ENCODE data around the gene KCNN4. TPM values are rescaled to one million over a fixed set of nuclear protein-coding genes. Genes with fewer than 3 reads are reported as not detected.

Gene KCNN4
- total RNA-seq, 8 experiments from 2014 or later, result 0.11 to 7.4 (median 0.58) TPM

DNA sequence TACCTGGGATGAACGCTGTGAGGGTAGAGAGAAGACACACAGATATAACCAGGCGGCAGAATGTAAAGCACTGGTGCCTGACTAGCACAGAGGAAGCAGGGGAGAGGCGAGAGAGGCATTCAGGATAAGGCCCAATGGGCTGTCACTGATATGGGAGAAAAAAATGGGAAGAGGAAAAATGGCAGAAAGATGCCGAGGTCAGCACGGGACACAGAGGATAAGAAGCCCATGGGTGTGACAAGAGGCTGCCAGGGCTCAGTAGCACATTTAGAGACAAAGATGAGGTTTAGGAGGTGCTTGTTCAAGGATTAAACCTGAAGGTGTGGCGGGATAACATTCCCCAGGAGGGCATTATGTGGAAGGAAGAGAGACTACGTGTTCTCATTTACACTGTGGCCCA lies 31.6 kb downstream of the KCNN4 start:
- WGBS, 10 experiments, result 79 to 100% (median 95%) methylated on average over 1 to 6 of the region's 7 CpGs
- peaks cover 4 to 6% of the 10 kb centered on the region in 2 donors for H3K4me1 ChIP-seq (replicated peaks in 1 of 2)
- H3K4me3 ChIP-seq, result no peak overlapping the region
- no peak overlapping the region for H3K27ac ChIP-seq
- in situ Hi-C loops (cut with MboI; ENCODE audit: low pct_unique_long_range_greater_than_20kb in 2 of 9, low sequenced_read_pairs in 9 of 9, unreplicated experiment in 9 of 9), result no loop called here
- ATAC-seq (replicated peaks in 6 of 8), result no peak

DNA sequence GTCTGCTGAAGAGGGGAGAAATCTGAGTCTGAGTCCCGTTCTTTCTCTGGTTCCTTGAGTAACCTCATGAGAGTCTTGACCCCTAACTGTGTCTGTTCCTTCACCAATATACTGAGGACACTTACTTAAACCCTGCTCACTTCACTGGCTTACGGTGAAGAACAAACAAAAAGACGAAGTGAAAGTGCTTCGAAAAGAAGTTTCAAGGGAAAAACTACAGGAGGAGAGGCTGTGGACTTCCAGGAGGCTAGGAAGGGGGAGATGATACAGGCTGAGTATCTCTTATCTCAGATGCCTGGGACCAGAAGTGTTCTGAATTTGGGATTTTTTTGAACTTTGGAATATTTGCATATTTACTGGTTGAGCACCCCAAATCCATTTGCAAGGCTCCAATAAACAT lies 32.1 kb downstream of the KCNN4 start:
- no peak overlapping the region for H3K27ac ChIP-seq
- ATAC-seq (replicated peaks in 6 of 8), result no peak
- peaks cover 4% of the 10 kb centered on the region in 2 donors for H3K4me1 ChIP-seq (replicated peaks in 1 of 2)
- in situ Hi-C loops (cut with MboI; ENCODE audit: low pct_unique_long_range_greater_than_20kb in 2 of 9, low sequenced_read_pairs in 9 of 9, unreplicated experiment in 9 of 9), result no loop called here
- no peak overlapping the region for H3K4me3 ChIP-seq
- WGBS, 10 experiments, result 83 to 100% (median 95%) methylated on average over 2 to 4 of the region's 4 CpGs; no CpG with 5 or more reads in 4 of the 10 experiments

DNA sequence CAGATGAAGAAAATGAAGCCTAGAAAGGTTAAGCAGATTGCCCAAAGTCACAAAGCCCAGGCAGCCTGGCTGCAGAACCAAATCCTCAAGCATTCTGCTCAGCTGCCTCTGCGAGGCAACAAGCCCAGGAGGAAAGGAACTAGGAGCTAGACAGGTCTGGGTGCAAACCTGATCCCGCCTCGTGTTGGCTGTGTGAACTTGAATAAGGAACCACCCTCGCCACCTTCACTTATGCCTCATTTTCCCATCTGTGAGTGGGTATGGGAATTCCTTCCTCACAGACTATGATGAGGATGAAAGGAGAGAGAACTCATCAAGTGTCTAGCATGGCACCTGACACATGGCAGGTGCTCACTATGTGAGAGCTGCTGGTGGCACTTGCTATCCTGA lies 32.6 kb downstream of the KCNN4 start:
- no peak for ATAC-seq (replicated peaks in 6 of 8)
- in situ Hi-C loops (cut with MboI; ENCODE audit: low pct_unique_long_range_greater_than_20kb in 2 of 9, low sequenced_read_pairs in 9 of 9, unreplicated experiment in 9 of 9), result no loop called here
- H3K4me3 ChIP-seq, result no peak overlapping the region
- peaks cover 2 to 3% of the 10 kb centered on the region in 2 donors for H3K4me1 ChIP-seq (replicated peaks in 1 of 2)
- no peak overlapping the region for H3K27ac ChIP-seq
- 80 to 100% (median 92%) methylated on average over 3 to 4 of the region's 4 CpGs; no CpG with 5 or more reads in 6 of the 10 experiments for WGBS, 10 experiments

DNA sequence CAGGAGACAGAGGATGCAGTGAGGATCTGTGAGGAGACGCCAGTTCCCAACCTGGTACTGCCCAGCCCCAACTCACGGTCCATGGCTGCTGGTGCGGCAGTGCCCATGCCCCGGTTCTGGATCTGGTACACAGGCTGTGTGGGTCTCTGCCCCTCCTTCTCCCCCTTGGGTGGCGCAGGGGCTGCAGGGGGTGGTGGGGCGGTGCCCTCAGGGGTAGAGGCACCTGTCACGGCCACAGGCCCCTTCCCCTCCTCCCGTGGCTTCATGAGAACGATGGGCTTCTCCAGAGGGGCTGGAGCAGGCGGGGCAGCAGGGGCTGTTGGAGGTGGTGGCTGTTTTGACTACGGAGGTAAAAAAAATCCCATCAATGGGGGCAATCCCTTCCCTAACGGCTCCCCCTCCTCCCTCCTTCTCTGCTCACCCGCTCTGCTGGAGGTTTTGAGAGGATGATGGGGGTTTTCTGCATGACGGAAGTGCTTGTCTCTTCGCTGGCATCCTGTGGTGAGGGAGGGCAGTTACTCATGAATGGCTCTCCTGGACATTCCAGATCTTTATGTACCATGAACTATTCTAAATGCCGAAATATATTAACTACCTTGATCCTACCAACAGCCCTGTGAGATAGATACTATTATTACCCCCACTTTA lies 33.1 kb downstream of the KCNN4 start:
- H3K4me3 ChIP-seq, result no peak overlapping the region
- in situ Hi-C loops (cut with MboI; ENCODE audit: low pct_unique_long_range_greater_than_20kb in 2 of 9, low sequenced_read_pairs in 9 of 9, unreplicated experiment in 9 of 9), result no loop called here
- H3K27ac ChIP-seq, result no peak overlapping the region
- H3K4me1 ChIP-seq (replicated peaks in 1 of 2), result no peaks in the 10 kb centered on the region
- no peak for ATAC-seq (replicated peaks in 6 of 8)
- WGBS, 10 experiments, result 50 to 100% (median 91%) methylated on average over 1 to 4 of the region's 16 CpGs; no CpG with 5 or more reads in 6 of the 10 experiments

DNA sequence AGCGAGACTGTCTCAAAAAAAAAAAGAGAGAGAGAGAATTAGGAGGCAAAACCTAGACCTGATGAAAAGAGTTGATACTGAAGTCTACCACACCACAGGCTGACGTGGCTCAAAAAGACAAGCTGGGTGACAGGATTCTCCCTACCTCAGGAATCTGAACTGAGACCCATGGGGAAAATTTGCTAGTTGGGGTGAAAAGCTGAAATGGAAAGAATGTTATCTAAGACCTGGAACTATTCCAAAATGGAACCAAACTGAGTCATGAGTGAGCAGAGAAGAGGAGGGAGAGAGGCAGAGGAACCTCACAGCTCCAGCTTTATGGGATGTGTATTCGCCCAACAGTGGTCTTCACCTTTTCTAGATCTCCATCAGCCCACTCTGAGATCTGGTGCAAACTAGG lies 37.7 kb downstream of the KCNN4 start:
- 63 to 92% (median 80%) methylated on average over 1 to 2 of the region's 3 CpGs; no CpG with 5 or more reads in 1 of the 10 experiments for WGBS, 10 experiments
- H3K4me3 ChIP-seq, result no peak overlapping the region
- in situ Hi-C loops (cut with MboI; ENCODE audit: low pct_unique_long_range_greater_than_20kb in 2 of 9, low sequenced_read_pairs in 9 of 9, unreplicated experiment in 9 of 9), result no loop called here
- no peak for ATAC-seq (replicated peaks in 6 of 8)
- H3K27ac ChIP-seq, result no peak overlapping the region
- no peaks in the 10 kb centered on the region for H3K4me1 ChIP-seq (replicated peaks in 1 of 2)

DNA sequence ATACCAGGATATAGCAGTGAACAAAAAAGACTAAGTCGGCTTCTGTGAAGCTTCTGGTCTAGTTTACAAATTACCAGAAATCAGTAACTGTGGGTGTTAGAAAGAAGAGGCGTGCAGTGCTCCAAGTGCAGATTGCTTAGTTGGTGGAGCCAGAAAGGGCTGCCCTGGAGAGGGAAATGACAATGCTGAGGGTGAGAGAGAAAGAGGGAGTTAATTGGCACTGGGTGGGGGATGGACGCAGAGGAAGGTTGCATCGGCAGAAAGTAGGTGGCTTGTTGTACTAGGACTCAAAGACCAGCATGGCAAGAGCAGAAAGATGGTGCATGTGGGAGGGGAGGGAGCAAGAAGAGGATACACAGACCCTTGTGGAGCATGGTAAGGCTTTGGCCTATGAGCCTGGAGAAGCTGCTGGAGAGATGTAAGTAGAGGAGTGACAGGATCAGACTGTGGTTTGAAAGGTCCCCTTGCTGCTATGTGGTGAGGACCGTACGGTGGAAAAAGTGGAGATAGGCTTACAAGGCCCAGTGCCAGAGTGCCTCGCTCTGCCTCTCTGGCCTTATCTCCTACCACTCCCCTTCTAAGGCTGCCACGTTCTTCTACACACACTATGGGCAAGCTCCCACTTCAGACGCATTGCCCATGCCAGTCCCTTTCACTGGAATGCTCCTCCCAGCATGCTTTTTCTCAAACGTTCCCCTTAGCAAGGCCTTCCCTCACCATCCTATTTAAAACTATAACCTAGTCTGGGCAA lies 39.5 kb downstream of the KCNN4 start:
- no peak for ATAC-seq (replicated peaks in 6 of 8)
- in situ Hi-C loops (cut with MboI; ENCODE audit: low pct_unique_long_range_greater_than_20kb in 2 of 9, low sequenced_read_pairs in 9 of 9, unreplicated experiment in 9 of 9), result no loop called here
- Histone ChIP-seq H3K4me3 (no peak overlapping the region), H3K4me1 (replicated peaks in 1 of 2) (no peaks in the 10 kb centered on the region), H3K27ac (no peak overlapping the region)
- 61 to 100% (median 93%) methylated on average over 1 to 10 of the region's 10 CpGs; no CpG with 5 or more reads in 2 of the 10 experiments for WGBS, 10 experiments

DNA sequence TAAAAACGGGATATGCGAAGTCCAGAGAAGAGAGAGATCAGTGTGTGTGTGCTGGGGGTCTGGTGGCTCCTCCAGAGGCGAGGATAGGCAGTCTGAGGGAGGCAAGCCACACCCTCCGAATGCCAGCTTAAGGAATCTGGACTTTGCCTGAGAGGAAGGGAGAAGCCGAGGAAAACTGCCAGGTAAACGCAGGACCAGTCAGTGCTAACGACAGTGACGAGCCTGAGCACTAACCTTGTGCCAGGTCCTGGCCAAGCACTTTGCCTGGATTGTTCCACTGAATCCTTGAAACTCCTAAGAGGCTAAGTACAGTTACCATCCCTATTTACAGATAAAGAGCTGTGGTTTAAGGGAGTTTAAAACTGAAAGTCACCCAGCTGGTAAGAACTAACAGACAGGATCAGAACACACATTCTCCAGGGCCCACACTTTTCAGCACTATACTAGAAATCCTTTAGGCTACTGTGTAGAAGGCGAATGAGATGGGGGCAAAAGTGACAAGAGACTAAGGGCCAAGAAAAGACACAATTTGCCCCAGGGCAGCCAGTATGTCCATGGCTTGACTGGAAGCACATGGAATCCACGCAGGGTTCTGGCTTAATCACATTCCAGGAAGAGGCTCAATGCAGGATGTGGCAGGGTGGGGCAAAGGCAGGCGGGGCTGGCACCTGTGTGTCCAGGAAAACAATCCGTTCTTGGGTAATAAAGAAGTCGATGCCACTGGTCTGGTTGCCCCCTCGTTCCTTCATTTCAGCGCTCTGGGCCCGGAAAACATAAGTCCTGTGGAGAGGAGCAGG lies 41.1 kb downstream of the KCNN4 start:
- no peaks in the 10 kb centered on the region for H3K4me1 ChIP-seq (replicated peaks in 1 of 2)
- 90 to 100% (median 93%) methylated on average over 1 to 12 of the region's 16 CpGs; no CpG with 5 or more reads in 3 of the 10 experiments for WGBS, 10 experiments
- ATAC-seq (replicated peaks in 6 of 8), result peak in 3 of 8 experiments; percentile 60 to 82 (median 65)
- H3K4me3 ChIP-seq, result no peak overlapping the region
- in situ Hi-C loops (cut with MboI; ENCODE audit: low pct_unique_long_range_greater_than_20kb in 2 of 9, low sequenced_read_pairs in 9 of 9, unreplicated experiment in 9 of 9), result no loop called here
- H3K27ac ChIP-seq, result no peak overlapping the region

DNA sequence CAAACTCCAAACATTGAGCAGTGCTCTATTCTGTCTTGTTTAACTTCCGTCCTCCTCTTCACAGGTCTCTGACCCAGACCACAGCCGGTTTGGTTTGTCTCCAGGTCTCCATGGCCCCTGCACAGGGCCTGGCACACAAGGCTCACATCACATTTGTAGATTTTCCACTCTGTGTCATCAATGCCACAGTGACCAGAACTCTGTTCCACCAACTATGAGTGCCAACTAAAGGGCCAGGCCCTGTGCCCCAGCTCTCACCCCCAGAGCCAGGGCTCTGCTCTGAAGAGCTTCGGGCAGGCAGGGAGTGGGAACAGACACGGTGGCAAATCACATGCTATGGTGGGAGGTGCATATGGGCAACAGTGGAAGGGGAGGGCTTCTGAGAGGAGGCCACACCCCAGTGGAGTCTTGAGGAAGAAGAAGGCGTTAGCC lies 42.0 kb downstream of the KCNN4 start:
- peak in 5 of 8 experiments; percentile 33 to 79 (median 65) for ATAC-seq (replicated peaks in 6 of 8)
- no peaks in the 10 kb centered on the region for H3K4me1 ChIP-seq (replicated peaks in 1 of 2)
- whole genome bisulfite sequencing, 10 experiments, result 14 to 100% (median 88%) methylated on average over 1 to 4 of the region's 5 CpGs; no CpG with 5 or more reads in 2 of the 10 experiments
- no peak overlapping the region for H3K27ac ChIP-seq
- in situ Hi-C loops (cut with MboI; ENCODE audit: low pct_unique_long_range_greater_than_20kb in 2 of 9, low sequenced_read_pairs in 9 of 9, unreplicated experiment in 9 of 9), result no loop called here
- no peak overlapping the region for H3K4me3 ChIP-seq

DNA sequence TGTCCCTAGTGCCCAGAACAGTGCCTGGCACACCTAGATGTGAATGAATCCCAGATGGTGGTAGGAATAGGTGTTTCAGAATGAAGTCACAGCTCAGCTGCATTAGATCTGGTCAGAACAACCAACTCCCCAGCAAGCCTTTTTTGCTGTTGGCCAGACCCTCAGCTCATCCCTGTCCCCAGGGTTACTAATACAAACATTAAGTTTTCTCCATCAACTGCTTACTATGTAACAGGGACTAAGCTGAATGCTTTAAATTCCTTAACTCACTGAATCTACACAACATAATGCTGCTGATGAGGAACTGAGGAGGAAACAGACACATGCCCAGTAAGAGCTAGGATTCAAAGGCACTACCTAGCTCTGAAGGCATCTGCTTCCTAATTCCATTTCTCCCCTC lies 44.8 kb downstream of the KCNN4 start:
- H3K27ac ChIP-seq, result no peak overlapping the region
- no peaks in the 10 kb centered on the region for H3K4me1 ChIP-seq (replicated peaks in 1 of 2)
- H3K4me3 ChIP-seq, result no peak overlapping the region
- peak in 1 of 8 experiments; percentile 38 for ATAC-seq (replicated peaks in 6 of 8)
- in situ Hi-C loops (cut with MboI; ENCODE audit: low pct_unique_long_range_greater_than_20kb in 2 of 9, low sequenced_read_pairs in 9 of 9, unreplicated experiment in 9 of 9), result no loop called here

DNA sequence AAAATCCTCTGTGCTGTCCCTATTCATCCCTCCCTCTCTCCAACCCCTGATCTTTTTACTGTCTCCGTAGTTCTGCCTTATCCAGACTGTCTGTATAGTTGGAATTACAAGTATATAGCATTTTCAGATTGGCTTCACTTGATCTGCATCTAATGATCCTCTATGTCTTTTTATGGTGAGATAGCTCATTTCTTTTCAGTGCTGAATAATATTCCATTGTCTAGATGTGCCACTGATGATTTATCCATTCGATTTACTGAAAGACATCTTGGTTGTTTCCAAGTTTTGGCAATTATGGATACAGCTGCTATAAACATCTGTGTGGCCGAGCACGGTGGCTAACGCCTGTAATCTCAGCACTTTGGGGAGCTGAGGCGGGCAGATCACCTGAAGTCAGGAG lies 45.8 kb downstream of the KCNN4 start:
- 83 to 100% (median 100%) methylated on average over 1 to 6 of the region's 6 CpGs for WGBS, 10 experiments
- ATAC-seq (replicated peaks in 6 of 8), result no peak
- Histone ChIP-seq H3K27ac (no peak overlapping the region), H3K4me3 (no peak overlapping the region), H3K4me1 (replicated peaks in 1 of 2) (no peaks in the 10 kb centered on the region)
- in situ Hi-C loops (cut with MboI; ENCODE audit: low pct_unique_long_range_greater_than_20kb in 2 of 9, low sequenced_read_pairs in 9 of 9, unreplicated experiment in 9 of 9), result no loop called here

DNA sequence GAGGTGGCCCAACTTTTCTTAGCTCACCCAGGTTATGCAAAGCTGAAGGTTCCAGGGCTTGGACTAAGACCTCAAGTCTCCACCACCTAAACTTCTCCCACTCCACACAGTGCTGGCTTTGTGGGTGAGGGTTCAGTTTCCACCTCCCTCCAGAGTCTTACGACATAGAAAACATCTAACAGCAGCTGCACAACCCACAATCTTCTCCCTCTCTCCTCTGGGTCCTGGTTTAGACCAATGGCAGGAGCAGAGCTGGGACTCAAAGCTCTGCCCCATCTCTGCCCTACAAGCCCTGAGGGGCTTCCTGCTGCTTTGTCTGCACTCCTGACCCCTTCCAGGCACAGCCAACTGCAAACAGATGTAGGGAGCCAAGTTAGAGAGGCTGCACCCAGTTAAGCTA lies 48.9 kb downstream of the KCNN4 start:
- H3K4me1 ChIP-seq (replicated peaks in 1 of 2), result no peaks in the 10 kb centered on the region
- peak in 3 of 8 experiments; percentile 19 to 73 (median 40) for ATAC-seq (replicated peaks in 6 of 8)
- in situ Hi-C loops (cut with MboI; ENCODE audit: low pct_unique_long_range_greater_than_20kb in 2 of 9, low sequenced_read_pairs in 9 of 9, unreplicated experiment in 9 of 9), result no loop called here
- no peak overlapping the region for H3K27ac ChIP-seq
- WGBS, 10 experiments, result 100% methylated on average over 1 of the region's 1 CpG; no CpG with 5 or more reads in 7 of the 10 experiments
- H3K4me3 ChIP-seq, result no peak overlapping the region

DNA sequence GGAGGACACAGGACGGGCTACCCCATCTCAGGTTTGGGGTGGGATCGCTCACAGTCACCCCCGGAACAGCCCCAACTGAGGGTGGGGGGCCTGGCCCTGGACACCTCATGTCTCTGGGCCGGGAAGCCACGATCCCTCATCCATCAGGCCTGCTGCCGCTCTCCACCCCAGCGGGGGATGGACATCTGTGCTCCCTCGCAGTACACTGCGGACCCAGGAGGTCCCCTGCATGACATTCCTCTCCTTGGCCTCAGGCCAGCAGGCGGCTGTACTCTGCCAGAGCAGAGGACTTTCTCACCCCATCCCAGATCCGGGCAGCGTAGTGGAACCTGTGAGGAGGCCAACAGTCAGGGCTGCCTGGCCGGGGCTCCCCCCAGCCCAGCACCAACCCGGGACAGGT lies 49.4 kb downstream of the KCNN4 start:
- no peak for ATAC-seq (replicated peaks in 6 of 8)
- Histone ChIP-seq H3K27ac (no peak overlapping the region), H3K4me1 (replicated peaks in 1 of 2) (no peaks in the 10 kb centered on the region), H3K4me3 (no peak overlapping the region)
- in situ Hi-C loops (cut with MboI; ENCODE audit: low pct_unique_long_range_greater_than_20kb in 2 of 9, low sequenced_read_pairs in 9 of 9, unreplicated experiment in 9 of 9), result no loop called here
- WGBS, 10 experiments, result 85 to 91% (median 90%) methylated on average over 2 to 7 of the region's 14 CpGs; no CpG with 5 or more reads in 7 of the 10 experiments

DNA sequence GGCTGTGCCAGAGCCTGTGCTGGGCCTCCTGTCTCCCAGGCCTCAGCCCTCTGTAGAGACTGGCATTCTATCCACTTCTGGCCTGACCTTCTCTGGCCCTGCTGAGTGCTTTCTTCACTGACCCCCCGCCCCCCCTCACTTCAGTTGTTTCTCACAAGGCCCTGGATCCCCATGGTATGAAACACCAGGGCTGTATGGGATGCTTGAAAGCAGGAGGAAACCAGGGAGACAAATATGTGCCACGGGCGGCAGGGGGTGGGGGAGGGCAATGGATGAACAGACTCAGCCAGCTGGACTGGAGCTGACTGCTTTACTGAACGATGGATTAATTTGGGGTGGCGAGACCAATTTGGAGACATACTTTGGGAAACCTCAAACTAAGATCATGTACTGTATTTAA lies 50.9 kb downstream of the KCNN4 start:
- WGBS, 10 experiments, result 77 to 100% (median 90%) methylated on average over 1 to 4 of the region's 5 CpGs; no CpG with 5 or more reads in 3 of the 10 experiments
- H3K4me3 ChIP-seq, result no peak overlapping the region
- H3K27ac ChIP-seq, result no peak overlapping the region
- H3K4me1 ChIP-seq (replicated peaks in 1 of 2), result no peaks in the 10 kb centered on the region
- in situ Hi-C loops (cut with MboI; ENCODE audit: low pct_unique_long_range_greater_than_20kb in 2 of 9, low sequenced_read_pairs in 9 of 9, unreplicated experiment in 9 of 9), result no loop called here
- peak in 1 of 8 experiments; percentile 73 for ATAC-seq (replicated peaks in 6 of 8)
